Measurements from ENCODE around the gene PTCD2. TPM values are rescaled to one million over a fixed set of nuclear protein-coding genes. Genes with fewer than 3 reads are reported as not detected.

The PTCD2 gene
- total and polyA plus RNA-seq, 2 of the 8 experiments (the other 6 are each of a cell fraction or from before 2014, with no cell fraction given) = 7.3 to 15.4 TPM

- Histone ChIP-seq H2BK15ac (ENCODE audit: low read length) (no peak overlapping the region), H3K14ac (ENCODE audit: insufficient read length) (no peak overlapping the region), H3K18ac (ENCODE audit: extremely low read depth, low read length) (no peak overlapping the region), H3K4me3 (ENCODE audit: extremely low read depth in 1 of 4, insufficient read depth in 2 of 4, low read depth in 3 of 4, low read length in 4 of 4) (no peak overlapping the region), H2AFZ (ENCODE audit: low read length) (no peak overlapping the region), H3K36me3 (ENCODE audit: control insufficient read depth in 2 of 4, insufficient read depth in 4 of 4, low read length in 3 of 4) (no peaks in the 10 kb centered on the region), H3K23me2 (ENCODE audit: low read depth, low read length) (no peaks in the 10 kb centered on the region), H4K5ac (ENCODE audit: insufficient read length, low read depth, low read length) (no peak overlapping the region), H2BK5ac (ENCODE audit: low read depth, low read length) (no peak overlapping the region), H4K91ac (replicated peaks; ENCODE audit: insufficient read length, low read length) (no peak overlapping the region), H3K27ac (ENCODE audit: low read depth, low read length) (no peak overlapping the region), H3K56ac (replicated peaks; ENCODE audit: insufficient read length, low read depth, low read length) (no peak overlapping the region), H3K27me3 (replicated peaks in 1 of 4; ENCODE audit: control insufficient read depth in 3 of 4, extremely low read depth in 1 of 4, insufficient read depth in 3 of 4, low read length in 3 of 4) (no peaks in the 10 kb centered on the region), H3K79me2 (ENCODE audit: control insufficient read depth in 1 of 2, insufficient read depth in 2 of 2, low read length in 2 of 2) (no peaks in the 10 kb centered on the region), H3K79me1 (ENCODE audit: low read depth, low read length) (no peaks in the 10 kb centered on the region), H2AK5ac (ENCODE audit: low read depth, low read length) (no peak overlapping the region), H2BK120ac (replicated peaks; ENCODE audit: low read depth, low read length) (no peak overlapping the region), H3K4me1 (replicated peaks in 1 of 4; ENCODE audit: control insufficient read depth in 3 of 4, insufficient read depth in 4 of 4, low read length in 3 of 4) (no peaks in the 10 kb centered on the region), H4K20me1 (replicated peaks in 1 of 2; ENCODE audit: control insufficient read depth in 1 of 2, insufficient read depth in 2 of 2, low read length in 2 of 2) (no peaks in the 10 kb centered on the region), H3K23ac (ENCODE audit: insufficient read length) (no peak overlapping the region), H3K4me2 (ENCODE audit: insufficient read depth in 1 of 2, low read depth in 2 of 2, low read length in 2 of 2) (no peak overlapping the region), H3K9ac (replicated peaks in 1 of 4; ENCODE audit: extremely low read depth in 1 of 4, low read depth in 3 of 4, low read length in 3 of 4) (no peak overlapping the region), H2BK20ac (ENCODE audit: low read length) (no peak overlapping the region), H3K9me3 (ENCODE audit: insufficient read depth in 2 of 2, low read depth in 1 of 2, low read length in 1 of 2) (no peaks in the 10 kb centered on the region), H3K4ac (replicated peaks; ENCODE audit: insufficient read length, low read depth, low read length) (no peak overlapping the region), H2BK12ac (ENCODE audit: low read depth, low read length) (no peak overlapping the region), H4K8ac (ENCODE audit: extremely low read depth, insufficient read depth, low read length) (no peak overlapping the region)
- TF ChIP-seq PHF8 (conservative IDR thresholded peaks at IDR 0.05; ENCODE audit: low read depth, low read length) = no peak
- no peak for TF ChIP-seq RAD21 (IDR thresholded peaks at IDR 0.05 in 1 of 2, conservative IDR thresholded peaks at IDR 0.05 in 1 of 2; ENCODE audit: low read depth in 2 of 2, low read length in 2 of 2)
- TF ChIP-seq HDAC2 (IDR thresholded peaks at IDR 0.05; ENCODE audit: borderline replicate concordance in 1 of 2, low read depth in 2 of 2, low read length in 2 of 2) = no peak
- no peak for TF ChIP-seq JUND (IDR thresholded peaks at IDR 0.05; ENCODE audit: low read length)
- TF ChIP-seq ATF3 (IDR thresholded peaks at IDR 0.05; ENCODE audit: insufficient read depth, low read depth, low read length) = no peak
- TF ChIP-seq KDM4A (IDR thresholded peaks at IDR 0.05; ENCODE audit: low read depth, low read length, severe bottlenecking) = no peak
- CTCF ChIA-PET (ENCODE audit: partially characterized antibody) = interaction anchor here (0.8 to 6.4 kb wide), 3 partner anchors 16 to 34 kb away, joined by 3 to 68 read pairs (median 4); no protein-coding TSS in a partner anchor
- WGBS, 2 experiments (ENCODE audit: extremely low coverage in 1 of 2, insufficient coverage in 1 of 2, insufficient read length in 1 of 2, insufficient replicate concordance in 2 of 2, low coverage in 1 of 2, low lambda C conversion rate in 2 of 2, missing lambda C conversion rate in 1 of 2) = 89% methylated on average over 2 of the region's 2 CpGs; no CpG with 5 or more reads in 1 of the 2 experiments
- POLR2A ChIA-PET (ENCODE audit: partially characterized antibody) = no interaction called here
- FAIRE-seq = no peak
- no peak for DNase-seq (ENCODE audit: low read depth in 1 of 2, low spot score in 2 of 2)
Measured at GRCh38 chr5:72407541-72407940, 87.4 kb downstream of the PTCD2 start.

Data from H1 (cell line).